Fibroblast of lung (primary cell): ENCODE results near the gene PBOV1. TPM values are rescaled to one million over a fixed set of nuclear protein-coding genes. Genes with fewer than 3 reads are reported as not detected.

Source experiments
- polyA plus RNA-seq, 2 donors: library from polyadenylated mRNA; depleted of rRNA in 1 of 2; stranded (reverse) in 1 of 2; unstranded in 1 of 2; fragments of >200 nt; gene quantifications; 2 replicates each; pipeline ENCODE4 v1.2.1, GENCODE V29; 2011 to 2012; ENCODE audit warnings: missing spikeins in 1 of 2
- total RNA-seq: library from RNA; depleted of rRNA; stranded (reverse); fragments of >200 nt; gene quantifications from 2 replicates; pipeline ENCODE4 v1.2.1, GENCODE V29; 2014

Gene PBOV1
- total and polyA plus RNA-seq, 2 donors (not counting 1 experiment from before 2014, with no cell fraction given), result not detected

Other genes with a start within 250 kb of the PBOV1 start
- gene PERP, start 111.1 kb downstream of the PBOV1 start, total RNA-seq, result 12.8 and 39.3 TPM in 2 replicates
- 50.6 and 85.4 TPM in 2 replicates for gene PERP, start 111.1 kb downstream of the PBOV1 start, polyA plus RNA-seq
- under 0.01 TPM in 2 replicates for gene ARFGEF3, start 56.6 kb downstream of the PBOV1 start, total RNA-seq
- 0.14 and 0.23 TPM in 2 replicates for gene ARFGEF3, start 56.6 kb downstream of the PBOV1 start, polyA plus RNA-seq
- not detected in 2 replicates for gene SMIM28, start 159.4 kb upstream of the PBOV1 start, total RNA-seq
- not detected in 2 replicates for gene SMIM28, start 159.4 kb upstream of the PBOV1 start, polyA plus RNA-seq
- 13.9 and 21.5 TPM in 2 replicates for gene HEBP2, start 185.7 kb upstream of the PBOV1 start, total RNA-seq
- gene HEBP2, start 185.7 kb upstream of the PBOV1 start, polyA plus RNA-seq, result 17.2 and 30.0 TPM in 2 replicates